Measurements from ENCODE around the gene PCSK9.
"Not testable (repeated sequence)": the region's sequence is repeated elsewhere in the genome, so short reads cannot be mapped to it uniquely, and the experiment has no call there.

The PCSK9 gene

DNA sequence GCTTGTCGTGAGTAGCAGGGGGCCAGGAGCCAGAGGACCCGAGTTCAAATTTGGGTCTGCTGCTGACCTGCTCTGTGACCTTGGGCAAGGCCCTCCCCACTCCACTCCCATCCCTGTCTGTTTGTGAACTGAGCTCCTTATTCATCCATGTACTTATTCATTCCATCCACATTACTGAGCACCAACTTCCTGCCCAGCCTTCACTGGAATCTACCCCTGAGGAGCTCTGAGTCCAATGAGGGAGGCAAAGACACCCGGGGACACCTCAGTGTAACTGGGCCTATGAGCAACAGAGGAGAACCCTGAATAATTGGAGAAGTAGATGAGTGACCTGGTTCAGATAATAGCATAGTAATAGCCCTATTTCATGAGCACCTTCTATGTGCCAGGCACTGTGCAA, 31.7 kb upstream of the PCSK9 start:
- H3K4me1 ChIP-seq (ENCODE audit: control insufficient read depth, insufficient read depth, low read length): peaks cover 4% of the 10 kb centered on the region; the same call in 1 of the 2 replicates
- H3K27ac ChIP-seq (ENCODE audit: low read length): no peak overlapping the region
- H3K4me3 ChIP-seq (ENCODE audit: low read length): no peak overlapping the region
- no peaks in the 10 kb centered on the region for H3K27me3 ChIP-seq (ENCODE audit: control insufficient read depth, insufficient read depth, low read length)
- no CpG with 5 or more reads among the region's 3 CpGs for WGBS (ENCODE audit: insufficient coverage, insufficient read length)
- no peak for DNase-seq (ENCODE audit: low read depth, low spot score)
- no peaks in the 10 kb centered on the region for H3K9me3 ChIP-seq (ENCODE audit: control insufficient read depth, insufficient read depth, low read length)
- H3K36me3 ChIP-seq (ENCODE audit: control insufficient read depth, insufficient read depth, low read length): no peaks in the 10 kb centered on the region

DNA sequence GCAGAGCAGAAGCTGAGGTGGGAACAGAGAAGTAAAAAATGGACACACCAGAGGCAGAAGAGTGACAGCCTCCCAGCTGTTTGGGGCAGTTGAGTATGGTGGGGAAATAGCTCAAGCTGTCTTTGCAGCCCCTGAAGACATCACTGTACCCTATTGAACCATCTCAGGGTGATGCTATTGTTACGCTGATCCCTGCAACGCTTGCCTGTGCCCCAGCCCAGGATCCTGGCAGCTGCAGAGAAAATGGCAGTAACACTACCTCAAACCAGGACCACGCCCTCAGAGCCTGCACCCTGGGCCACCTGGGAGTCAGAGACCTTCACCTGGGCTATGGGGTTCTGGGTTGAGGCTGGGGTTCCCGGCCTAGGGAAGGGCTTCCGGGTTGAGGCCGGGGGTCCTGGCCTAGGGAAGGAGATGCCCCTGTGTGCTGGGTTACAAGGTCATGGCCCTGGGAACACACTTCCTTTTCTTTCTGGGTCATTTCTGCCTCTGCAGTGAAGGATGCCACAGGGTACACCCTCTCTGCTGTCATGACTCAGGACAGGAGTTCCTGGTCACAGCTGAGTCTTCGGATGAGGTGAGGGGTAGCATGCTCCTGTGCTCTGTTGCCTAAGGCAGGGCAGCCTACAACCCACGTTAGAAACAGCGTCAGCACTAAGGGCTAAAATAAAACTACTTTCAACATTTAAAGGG, 29.0 kb upstream of the PCSK9 start:
- peaks cover 4% of the 10 kb centered on the region; the same call in 1 of the 2 replicates for H3K4me1 ChIP-seq (ENCODE audit: control insufficient read depth, insufficient read depth, low read length)
- DNase-seq (ENCODE audit: low read depth, low spot score): no peak
- no peaks in the 10 kb centered on the region for H3K27me3 ChIP-seq (ENCODE audit: control insufficient read depth, insufficient read depth, low read length)
- WGBS (ENCODE audit: insufficient coverage, insufficient read length): no CpG with 5 or more reads among the region's 9 CpGs
- H3K36me3 ChIP-seq (ENCODE audit: control insufficient read depth, insufficient read depth, low read length): no peaks in the 10 kb centered on the region
- H3K4me3 ChIP-seq (ENCODE audit: low read length): no peak overlapping the region
- no peaks in the 10 kb centered on the region for H3K9me3 ChIP-seq (ENCODE audit: control insufficient read depth, insufficient read depth, low read length)
- H3K27ac ChIP-seq (ENCODE audit: low read length): no peak overlapping the region

DNA sequence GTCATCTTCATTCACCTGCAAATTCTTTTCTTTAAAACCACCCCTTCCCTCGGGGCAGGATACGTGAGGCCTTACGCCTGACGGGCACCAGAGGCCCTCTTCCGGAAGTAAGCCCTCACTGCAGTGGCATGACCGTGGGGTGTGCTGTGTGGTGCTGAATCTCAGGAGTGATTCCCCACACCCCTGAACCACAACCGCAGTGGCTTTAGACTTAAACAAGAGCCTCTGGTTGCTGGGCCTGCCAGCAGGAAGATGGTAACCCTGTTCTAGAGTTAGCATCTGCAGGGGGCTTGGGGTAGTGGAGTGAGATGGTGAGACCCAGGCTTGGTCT, 28.5 kb upstream of the PCSK9 start:
- H3K4me3 ChIP-seq (ENCODE audit: low read length): no peak overlapping the region
- peaks cover 4% of the 10 kb centered on the region; the same call in 1 of the 2 replicates for H3K4me1 ChIP-seq (ENCODE audit: control insufficient read depth, insufficient read depth, low read length)
- H3K27me3 ChIP-seq (ENCODE audit: control insufficient read depth, insufficient read depth, low read length): no peaks in the 10 kb centered on the region
- DNase-seq (ENCODE audit: low read depth, low spot score): no peak
- H3K9me3 ChIP-seq (ENCODE audit: control insufficient read depth, insufficient read depth, low read length): no peaks in the 10 kb centered on the region
- no peaks in the 10 kb centered on the region for H3K36me3 ChIP-seq (ENCODE audit: control insufficient read depth, insufficient read depth, low read length)
- no CpG with 5 or more reads among the region's 7 CpGs for WGBS (ENCODE audit: insufficient coverage, insufficient read length)
- H3K27ac ChIP-seq (ENCODE audit: low read length): no peak overlapping the region

DNA sequence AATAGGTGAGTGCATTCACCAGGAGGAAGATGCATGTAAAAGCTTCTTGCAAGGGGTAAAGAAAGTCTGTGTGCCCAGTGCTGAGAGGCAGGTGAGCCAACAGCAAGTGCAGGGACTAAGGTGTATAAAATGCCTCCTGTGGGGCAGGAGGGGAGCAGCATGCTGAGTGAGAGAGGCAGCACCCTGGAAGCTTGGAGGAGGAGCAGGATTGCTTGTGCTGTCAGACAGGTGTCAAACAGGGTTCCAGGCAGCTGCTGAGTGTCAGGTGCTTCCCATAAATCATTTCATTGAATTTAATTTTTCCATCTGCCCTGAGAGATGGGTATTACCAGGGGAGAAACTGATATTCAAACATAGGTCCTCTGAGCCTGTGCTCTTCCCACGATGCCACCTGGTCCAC, 26.7 kb upstream of the PCSK9 start:
- no peak for DNase-seq (ENCODE audit: low read depth, low spot score)
- no CpG with 5 or more reads among the region's 1 CpG for WGBS (ENCODE audit: insufficient coverage, insufficient read length)
- H3K4me1 ChIP-seq (ENCODE audit: control insufficient read depth, insufficient read depth, low read length): peaks cover 4% of the 10 kb centered on the region; the same call in 1 of the 2 replicates
- H3K27ac ChIP-seq (ENCODE audit: low read length): no peak overlapping the region
- no peaks in the 10 kb centered on the region for H3K36me3 ChIP-seq (ENCODE audit: control insufficient read depth, insufficient read depth, low read length)
- H3K4me3 ChIP-seq (ENCODE audit: low read length): no peak overlapping the region
- H3K27me3 ChIP-seq (ENCODE audit: control insufficient read depth, insufficient read depth, low read length): no peaks in the 10 kb centered on the region
- H3K9me3 ChIP-seq (ENCODE audit: control insufficient read depth, insufficient read depth, low read length): no peaks in the 10 kb centered on the region

DNA sequence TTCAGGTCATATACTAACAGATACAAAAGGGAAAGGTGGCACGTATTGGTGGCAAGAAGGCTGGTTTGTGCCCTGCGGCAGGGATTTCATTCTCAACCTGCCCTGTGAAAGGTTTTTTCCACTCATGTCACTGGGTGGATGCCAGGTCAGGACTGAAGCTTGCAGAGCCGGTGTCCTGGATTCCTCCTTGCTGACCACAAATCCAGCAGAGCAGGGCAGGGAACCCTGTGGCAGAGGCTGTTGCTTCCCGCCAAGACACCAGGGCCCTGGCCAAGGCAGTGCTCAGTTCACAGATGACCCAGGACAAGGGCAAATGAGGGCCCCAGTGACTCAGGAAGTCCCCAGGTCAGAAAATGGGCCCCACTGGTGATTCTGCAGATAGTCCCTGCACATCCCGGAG, 24.2 kb upstream of the PCSK9 start:
- no peak overlapping the region for H3K27ac ChIP-seq (ENCODE audit: low read length)
- no peaks in the 10 kb centered on the region for H3K27me3 ChIP-seq (ENCODE audit: control insufficient read depth, insufficient read depth, low read length)
- H3K36me3 ChIP-seq (ENCODE audit: control insufficient read depth, insufficient read depth, low read length): no peaks in the 10 kb centered on the region
- H3K4me1 ChIP-seq (ENCODE audit: control insufficient read depth, insufficient read depth, low read length): peaks cover 4% of the 10 kb centered on the region; the same call in 1 of the 2 replicates
- DNase-seq (ENCODE audit: low read depth, low spot score): no peak
- H3K9me3 ChIP-seq (ENCODE audit: control insufficient read depth, insufficient read depth, low read length): no peaks in the 10 kb centered on the region
- no peak overlapping the region for H3K4me3 ChIP-seq (ENCODE audit: low read length)
- WGBS (ENCODE audit: insufficient coverage, insufficient read length): no CpG with 5 or more reads among the region's 5 CpGs

DNA sequence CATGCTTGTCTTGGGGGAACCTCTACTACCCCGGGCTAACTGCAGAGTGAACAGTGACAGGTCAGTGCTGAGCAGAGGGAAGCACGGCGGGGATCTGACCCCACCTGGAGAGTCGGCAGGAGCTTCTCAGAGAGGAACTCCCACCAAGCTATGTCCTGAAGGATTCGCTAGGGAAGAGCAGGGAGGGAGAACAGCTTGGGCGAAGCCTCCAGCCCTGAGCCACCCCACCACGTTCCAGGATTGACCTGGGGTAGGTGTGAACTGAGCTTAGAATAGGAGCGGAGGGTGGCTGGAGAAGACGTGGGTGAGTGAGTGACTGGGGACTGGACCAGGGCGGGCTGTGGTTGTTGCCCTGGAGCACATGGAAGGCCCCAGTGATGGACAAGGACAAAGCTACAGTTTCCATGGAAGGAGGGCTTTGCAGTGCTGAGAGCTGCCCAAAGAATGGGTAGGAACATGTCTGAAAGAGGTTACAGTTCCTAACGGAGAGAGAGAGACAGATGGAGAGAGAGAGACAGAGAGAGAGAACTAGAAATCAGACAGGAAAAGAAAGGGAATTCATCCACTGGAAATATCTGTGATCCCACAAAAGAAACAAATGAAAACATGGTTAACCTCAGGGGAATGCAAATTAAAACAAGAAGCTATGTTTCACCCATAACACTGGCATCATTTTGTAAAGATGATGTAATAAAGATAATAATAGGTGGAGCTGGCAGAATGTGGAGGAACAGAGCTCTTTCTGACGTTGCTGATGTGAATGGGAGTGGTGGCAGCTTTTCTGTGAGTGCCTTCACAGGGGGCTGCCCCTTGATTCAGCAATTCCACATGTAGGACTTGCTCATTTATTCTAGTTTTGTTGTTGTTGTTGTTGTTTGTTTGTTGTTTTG, 23.4 kb upstream of the PCSK9 start:
- no CpG with 5 or more reads among the region's 12 CpGs for WGBS (ENCODE audit: insufficient coverage, insufficient read length)
- no peaks in the 10 kb centered on the region for H3K36me3 ChIP-seq (ENCODE audit: control insufficient read depth, insufficient read depth, low read length)
- no peaks in the 10 kb centered on the region for H3K27me3 ChIP-seq (ENCODE audit: control insufficient read depth, insufficient read depth, low read length)
- no peaks in the 10 kb centered on the region for H3K9me3 ChIP-seq (ENCODE audit: control insufficient read depth, insufficient read depth, low read length)
- H3K4me1 ChIP-seq (ENCODE audit: control insufficient read depth, insufficient read depth, low read length): peaks cover 1% of the 10 kb centered on the region; the same call in 1 of the 2 replicates
- DNase-seq (ENCODE audit: low read depth, low spot score): no peak
- no peak overlapping the region for H3K4me3 ChIP-seq (ENCODE audit: low read length)
- H3K27ac ChIP-seq (ENCODE audit: low read length): no peak overlapping the region

DNA sequence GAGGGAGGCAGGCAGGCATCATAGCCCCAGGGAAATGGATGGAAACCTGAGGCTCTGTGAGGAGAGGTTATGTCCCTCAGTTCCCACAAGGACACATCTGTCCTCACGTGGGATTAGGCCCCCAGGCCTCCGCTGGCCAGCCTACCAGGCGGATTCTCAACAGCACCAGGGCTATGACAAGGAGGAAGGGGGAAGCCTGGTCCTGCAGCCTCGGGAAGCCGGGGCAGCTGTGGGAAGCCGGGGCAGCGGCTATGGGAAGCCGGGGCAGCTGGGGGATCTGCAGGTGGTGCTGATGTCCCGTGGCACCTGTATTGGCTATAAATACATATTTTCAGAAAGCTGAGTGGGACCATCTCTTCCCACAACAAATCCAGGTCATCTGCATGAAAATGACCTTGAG, 21.0 kb upstream of the PCSK9 start:
- no peaks in the 10 kb centered on the region for H3K27me3 ChIP-seq (ENCODE audit: control insufficient read depth, insufficient read depth, low read length)
- no peaks in the 10 kb centered on the region for H3K36me3 ChIP-seq (ENCODE audit: control insufficient read depth, insufficient read depth, low read length)
- no peaks in the 10 kb centered on the region for H3K4me1 ChIP-seq (ENCODE audit: control insufficient read depth, insufficient read depth, low read length)
- no peak for DNase-seq (ENCODE audit: low read depth, low spot score)
- H3K4me3 ChIP-seq (ENCODE audit: low read length): no peak overlapping the region
- H3K9me3 ChIP-seq (ENCODE audit: control insufficient read depth, insufficient read depth, low read length): no peaks in the 10 kb centered on the region
- WGBS (ENCODE audit: insufficient coverage, insufficient read length): no CpG with 5 or more reads among the region's 9 CpGs
- H3K27ac ChIP-seq (ENCODE audit: low read length): no peak overlapping the region

DNA sequence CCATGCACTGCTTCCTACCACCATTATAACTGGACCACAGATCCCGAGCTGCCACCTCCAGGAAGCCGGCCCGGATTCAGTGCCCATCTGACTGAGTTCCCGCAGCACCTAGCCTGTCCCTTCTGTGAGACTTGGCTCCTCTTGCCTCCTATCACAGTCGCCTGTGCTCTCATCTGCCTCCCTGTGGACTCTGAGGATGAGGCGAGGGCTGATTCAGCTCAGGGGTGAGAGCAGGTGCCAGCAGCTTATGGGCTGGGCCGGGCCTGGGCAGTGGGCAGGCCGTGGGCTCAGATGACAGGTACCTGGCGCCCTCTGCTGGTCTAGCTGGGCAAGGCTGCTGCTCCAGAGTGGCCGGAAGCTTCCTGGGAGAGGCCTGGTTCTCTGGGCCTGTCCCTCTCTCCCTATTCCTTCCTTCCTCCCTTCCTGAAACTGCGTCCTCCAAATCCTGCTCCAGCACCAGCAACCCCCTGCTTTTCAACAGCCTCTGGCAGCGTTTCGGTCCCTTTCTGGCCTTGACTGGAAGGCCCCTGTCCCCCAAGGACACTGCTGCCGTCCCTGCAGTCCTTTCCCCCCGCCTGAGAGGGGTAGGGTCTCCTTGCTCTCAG, 17.3 kb upstream of the PCSK9 start:
- Histone ChIP-seq H3K9me3 (ENCODE audit: control insufficient read depth, insufficient read depth, low read length) (no peaks in the 10 kb centered on the region), H3K36me3 (ENCODE audit: control insufficient read depth, insufficient read depth, low read length) (no peaks in the 10 kb centered on the region), H3K27ac (ENCODE audit: low read length) (no peak overlapping the region), H3K4me3 (ENCODE audit: low read length) (no peak overlapping the region), H3K27me3 (ENCODE audit: control insufficient read depth, insufficient read depth, low read length) (no peaks in the 10 kb centered on the region), H3K4me1 (ENCODE audit: control insufficient read depth, insufficient read depth, low read length) (no peaks in the 10 kb centered on the region)
- peak; percentile 94 for DNase-seq (ENCODE audit: low read depth, low spot score)
- WGBS (ENCODE audit: insufficient coverage, insufficient read length): no CpG with 5 or more reads among the region's 15 CpGs

DNA sequence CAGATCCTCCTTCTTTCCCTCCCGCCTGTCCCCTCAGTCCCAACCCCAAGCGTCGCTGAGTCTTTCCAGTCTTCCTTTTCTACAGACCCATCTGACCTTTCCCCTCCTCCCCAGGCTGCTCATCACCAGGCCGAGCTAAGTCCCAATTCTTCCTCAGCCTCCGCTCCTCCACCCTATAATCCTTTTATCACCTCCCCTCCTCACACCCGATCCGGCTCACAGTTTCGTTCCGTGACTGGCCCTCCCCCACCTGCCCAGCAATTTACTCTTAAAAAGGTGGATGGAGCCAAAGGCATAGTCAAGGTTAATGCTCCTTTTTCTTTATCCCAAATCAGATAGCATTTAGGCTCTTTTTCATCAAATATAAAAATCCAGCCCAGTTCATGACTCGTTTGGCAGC, 15.2 kb upstream of the PCSK9 start:
- not testable (repeated sequence) for H3K36me3 ChIP-seq (ENCODE audit: control insufficient read depth, insufficient read depth, low read length); H3K9me3 ChIP-seq (ENCODE audit: control insufficient read depth, insufficient read depth, low read length); H3K27ac ChIP-seq (ENCODE audit: low read length); DNase-seq (ENCODE audit: low read depth, low spot score); H3K4me1 ChIP-seq (ENCODE audit: control insufficient read depth, insufficient read depth, low read length); H3K27me3 ChIP-seq (ENCODE audit: control insufficient read depth, insufficient read depth, low read length); H3K4me3 ChIP-seq (ENCODE audit: low read length)
- no CpG with 5 or more reads among the region's 10 CpGs for WGBS (ENCODE audit: insufficient coverage, insufficient read length)

DNA sequence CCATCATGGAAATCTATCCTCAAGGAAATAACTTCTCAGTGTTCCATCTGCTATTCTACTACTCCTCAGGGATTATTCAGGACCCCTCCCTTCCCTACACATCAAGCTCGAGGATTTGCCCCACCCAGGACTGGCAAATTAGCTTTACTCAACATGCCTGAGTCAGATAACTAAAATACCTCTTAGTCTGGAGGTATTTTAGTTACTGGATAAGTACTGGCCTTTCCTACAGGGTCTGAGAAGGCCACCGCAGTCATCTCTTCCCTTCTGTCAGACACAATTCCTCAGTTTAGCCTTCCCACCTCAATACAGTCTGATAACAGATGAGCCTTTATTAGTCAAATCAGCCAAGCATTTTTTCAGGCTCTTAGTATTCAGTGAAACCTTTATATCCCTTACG, 12.7 kb upstream of the PCSK9 start:
- not testable (repeated sequence) for H3K36me3 ChIP-seq (ENCODE audit: control insufficient read depth, insufficient read depth, low read length); H3K4me3 ChIP-seq (ENCODE audit: low read length); H3K4me1 ChIP-seq (ENCODE audit: control insufficient read depth, insufficient read depth, low read length); H3K9me3 ChIP-seq (ENCODE audit: control insufficient read depth, insufficient read depth, low read length); H3K27me3 ChIP-seq (ENCODE audit: control insufficient read depth, insufficient read depth, low read length); H3K27ac ChIP-seq (ENCODE audit: low read length); DNase-seq (ENCODE audit: low read depth, low spot score)
- no CpG with 5 or more reads among the region's 3 CpGs for WGBS (ENCODE audit: insufficient coverage, insufficient read length)
